ENCODE results near the gene ADAD2. TPM values are rescaled to one million over a fixed set of nuclear protein-coding genes. Genes with fewer than 3 reads are reported as not detected.

ADAD2 gene
- total RNA-seq, 2 experiments from 2014 or later: 0.30 to 0.45 TPM

DNA sequence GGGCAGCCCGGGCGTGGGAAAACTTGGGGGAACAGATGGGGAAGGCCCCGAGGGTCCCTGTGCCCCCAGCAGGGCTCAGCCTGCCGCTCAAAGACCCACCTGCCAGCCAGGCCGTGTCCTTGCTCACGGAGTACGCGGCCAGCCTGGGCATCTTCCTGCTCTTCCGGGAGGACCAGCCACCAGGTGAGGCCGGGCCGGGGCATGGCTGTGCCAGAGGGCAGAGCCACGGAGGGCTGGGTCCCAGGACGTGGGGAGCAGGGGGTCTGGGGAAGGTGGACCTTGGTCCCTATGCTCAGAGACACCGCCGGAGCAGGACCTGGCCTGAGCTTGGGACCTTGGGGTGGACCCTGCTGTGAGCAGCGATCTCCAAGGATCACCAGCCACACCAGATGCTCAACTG, 509 bp downstream of the ADAD2 start:
- CTCF ChIA-PET: no interaction called here
- H3K4me3 Mint-ChIP-seq: no peak overlapping the region
- no peaks in the 10 kb centered on the region for H3K9me3 Mint-ChIP-seq
- no peaks in the 10 kb centered on the region for H3K27me3 Mint-ChIP-seq (ENCODE audit: low read depth)
- H3K36me3 Mint-ChIP-seq (ENCODE audit: low read depth): peaks cover 2% of the 10 kb centered on the region
- H3K27ac Mint-ChIP-seq: no peak overlapping the region
- H3K4me1 Mint-ChIP-seq (ENCODE audit: low read depth): peaks cover 19% of the 10 kb centered on the region
- DNase-seq: no peak
- intact Hi-C loops (cut with micrococcal nuclease): no loop called here

DNA sequence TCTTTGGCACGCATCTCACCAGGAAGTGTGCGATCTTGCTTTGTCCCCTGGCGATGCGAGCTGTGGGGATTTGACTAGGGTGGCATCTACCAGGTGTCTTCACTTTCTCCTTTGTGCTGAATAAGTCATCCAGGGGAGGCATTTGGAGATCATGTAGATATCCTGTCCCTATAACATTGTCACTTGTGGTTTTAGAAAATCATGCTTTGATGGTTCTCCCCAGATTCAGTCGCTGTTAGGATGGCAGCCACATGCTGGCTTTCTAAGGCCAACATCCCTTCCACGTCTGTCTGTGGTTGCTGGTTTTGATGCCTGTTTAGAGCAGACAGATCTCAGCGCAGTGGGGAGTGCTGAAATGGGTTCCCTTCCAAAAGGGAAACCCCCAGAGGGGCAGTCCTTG, 2.5 kb downstream of the ADAD2 start:
- Mint-ChIP-seq H3K4me1 (ENCODE audit: low read depth) (peaks cover 17% of the 10 kb centered on the region), H3K27ac (peak overlapping the region; percentile 25), H3K9me3 (no peaks in the 10 kb centered on the region), H3K27me3 (ENCODE audit: low read depth) (no peaks in the 10 kb centered on the region), H3K4me3 (peak overlapping the region; percentile 54), H3K36me3 (ENCODE audit: low read depth) (no peaks in the 10 kb centered on the region)
- DNase-seq: peak; percentile 33
- intact Hi-C loops (cut with micrococcal nuclease): no loop called here
- CTCF ChIA-PET: no interaction called here

DNA sequence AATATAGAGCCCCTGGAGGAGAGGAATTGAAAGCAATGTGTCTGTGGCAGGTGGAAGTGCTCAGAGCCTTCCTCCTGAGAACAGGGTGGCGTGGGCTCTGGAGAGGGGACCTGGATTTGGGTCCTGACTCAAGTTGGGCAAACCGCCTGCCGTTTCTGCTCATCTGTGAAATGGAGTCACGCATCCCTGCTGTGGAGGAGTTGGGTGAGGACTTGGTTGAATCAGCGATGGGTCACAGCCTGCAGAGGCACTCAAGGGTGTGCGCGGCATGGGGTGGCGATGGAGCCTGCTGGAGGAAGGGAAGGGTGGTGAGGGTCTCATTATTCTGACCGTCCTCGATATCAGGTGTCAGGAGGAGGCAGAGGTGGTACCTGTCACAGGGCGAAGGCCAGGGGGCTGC, 3.1 kb downstream of the ADAD2 start:
- peaks cover 17% of the 10 kb centered on the region for H3K4me1 Mint-ChIP-seq (ENCODE audit: low read depth)
- no peak overlapping the region for H3K27ac Mint-ChIP-seq
- H3K36me3 Mint-ChIP-seq (ENCODE audit: low read depth): no peaks in the 10 kb centered on the region
- H3K9me3 Mint-ChIP-seq: no peaks in the 10 kb centered on the region
- intact Hi-C loops (cut with micrococcal nuclease): loop anchor here (2.0 kb wide), 1 partner anchor 313 kb away; no protein-coding TSS in a partner anchor
- H3K27me3 Mint-ChIP-seq (ENCODE audit: low read depth): no peaks in the 10 kb centered on the region
- CTCF ChIA-PET: interaction anchor here (1.4 kb wide), 1 partner anchor 113 kb away, joined by 3 read pairs; no protein-coding TSS in a partner anchor
- DNase-seq: peak; percentile 28
- H3K4me3 Mint-ChIP-seq: peak overlapping the region; percentile 54

DNA sequence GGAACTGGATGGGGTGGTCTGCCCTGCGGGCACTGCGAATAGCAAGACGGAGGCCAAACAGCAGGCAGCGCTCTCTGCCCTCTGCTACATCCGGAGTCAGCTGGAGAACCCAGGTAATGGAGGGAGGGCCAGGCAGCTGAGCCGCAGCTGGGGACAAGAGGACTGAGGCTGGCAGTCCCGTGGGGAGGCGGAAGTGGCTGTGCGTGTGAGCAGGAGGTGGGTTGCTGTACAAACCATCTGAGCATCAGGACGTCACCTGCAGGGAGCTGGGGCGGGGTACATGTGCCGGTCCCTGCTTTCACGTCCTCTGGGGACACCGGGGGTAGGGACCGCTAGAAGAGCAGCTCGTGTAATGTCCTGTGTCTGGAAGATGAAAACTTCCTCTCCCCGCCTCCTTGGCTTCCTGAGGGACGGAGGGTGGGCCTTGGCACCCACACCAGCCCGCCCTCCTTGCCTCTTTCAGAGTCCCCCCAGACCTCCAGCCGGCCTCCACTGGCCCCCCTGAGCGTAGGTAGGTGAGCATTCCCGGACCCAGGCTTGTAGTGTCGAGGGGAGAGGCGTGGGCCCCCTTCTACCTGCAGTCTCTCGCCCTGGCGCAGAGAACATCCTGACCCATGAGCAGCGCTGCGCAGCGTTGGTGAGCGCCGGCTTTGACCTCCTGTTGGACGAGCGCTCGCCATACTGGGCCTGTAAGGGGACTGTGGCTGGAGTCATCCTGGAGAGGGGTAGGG, 3.7 kb downstream of the ADAD2 start:
- no peak overlapping the region for H3K27ac Mint-ChIP-seq
- CTCF ChIA-PET: interaction anchor here (1.4 kb wide), 1 partner anchor 113 kb away, joined by 3 read pairs; no protein-coding TSS in a partner anchor
- intact Hi-C loops (cut with micrococcal nuclease): loop anchor here (2.0 kb wide), 1 partner anchor 312 kb away; no protein-coding TSS in a partner anchor

DNA sequence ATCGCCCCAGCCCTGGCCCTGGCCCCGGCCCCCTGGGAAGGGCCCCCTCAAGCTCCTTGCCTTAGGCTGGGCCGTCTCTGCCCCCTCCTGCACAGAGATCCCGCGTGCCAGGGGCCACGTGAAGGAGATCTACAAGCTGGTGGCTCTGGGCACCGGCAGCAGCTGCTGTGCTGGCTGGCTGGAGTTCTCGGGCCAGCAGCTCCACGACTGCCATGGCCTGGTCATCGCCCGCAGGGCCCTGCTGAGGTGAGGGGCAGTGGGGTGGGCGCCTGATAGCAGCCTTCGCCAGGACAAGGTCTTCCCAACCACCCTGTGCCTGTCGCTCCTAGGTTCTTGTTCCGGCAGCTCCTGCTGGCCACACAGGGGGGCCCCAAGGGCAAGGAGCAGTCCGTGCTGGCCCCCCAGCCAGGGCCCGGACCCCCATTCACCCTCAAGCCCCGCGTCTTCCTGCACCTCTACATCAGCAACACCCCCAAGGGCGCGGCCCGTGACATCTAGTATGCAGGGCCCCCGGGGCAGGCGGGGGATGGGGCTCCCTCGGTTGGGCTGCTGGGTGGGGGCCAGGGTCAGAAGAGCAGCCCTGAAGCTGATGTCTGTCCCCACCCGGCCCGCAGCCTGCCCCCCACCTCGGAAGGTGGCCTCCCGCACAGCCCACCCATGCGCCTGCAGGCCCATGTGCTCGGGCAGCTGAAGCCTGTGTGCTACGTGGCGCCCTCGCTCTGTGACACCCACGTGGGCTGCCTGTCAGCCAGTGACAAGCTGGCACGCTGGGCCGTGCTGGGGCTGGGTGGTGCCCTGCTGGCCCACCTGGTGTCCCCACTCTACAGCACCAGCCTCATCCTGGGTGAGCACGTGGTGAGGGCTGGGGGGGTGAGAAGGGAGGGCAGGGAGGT, 4.5 kb downstream of the ADAD2 start:
- H3K9me3 Mint-ChIP-seq: no peaks in the 10 kb centered on the region
- intact Hi-C loops (cut with micrococcal nuclease): loop anchor here (2.0 kb wide), 1 partner anchor 311 kb away; no protein-coding TSS in a partner anchor

More for the DNA sequence above, 3.7 kb downstream of the ADAD2 start:
- DNase-seq: peak; percentile 71
- Mint-ChIP-seq H3K4me3 (peak overlapping the region; percentile 54), H3K36me3 (ENCODE audit: low read depth) (no peaks in the 10 kb centered on the region), H3K27me3 (ENCODE audit: low read depth) (no peaks in the 10 kb centered on the region), H3K9me3 (no peaks in the 10 kb centered on the region), H3K4me1 (ENCODE audit: low read depth) (peaks cover 17% of the 10 kb centered on the region)

DNA sequence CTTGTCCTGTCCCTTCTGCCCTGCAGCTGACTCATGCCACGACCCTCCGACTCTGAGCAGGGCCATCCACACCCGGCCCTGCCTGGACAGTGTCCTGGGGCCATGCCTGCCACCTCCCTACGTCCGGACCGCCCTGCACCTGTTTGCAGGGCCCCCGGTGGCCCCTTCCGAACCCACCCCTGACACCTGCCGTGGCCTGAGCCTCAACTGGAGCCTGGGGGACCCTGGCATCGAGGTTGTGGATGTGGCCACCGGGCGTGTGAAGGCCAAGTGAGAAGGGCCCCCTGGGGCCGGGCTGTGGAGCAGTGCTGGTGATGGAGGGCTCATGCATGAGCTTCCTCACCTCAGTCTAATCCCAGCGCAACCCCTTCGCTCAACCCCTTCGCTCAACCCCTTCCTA, 5.1 kb downstream of the ADAD2 start:
- H3K9me3 Mint-ChIP-seq: no peaks in the 10 kb centered on the region
- intact Hi-C loops (cut with micrococcal nuclease): no loop called here

More for the DNA sequence above, 4.5 kb downstream of the ADAD2 start:
- Mint-ChIP-seq H3K36me3 (ENCODE audit: low read depth) (no peaks in the 10 kb centered on the region), H3K4me1 (ENCODE audit: low read depth) (peaks cover 17% of the 10 kb centered on the region), H3K27me3 (ENCODE audit: low read depth) (no peaks in the 10 kb centered on the region), H3K4me3 (no peak overlapping the region), H3K27ac (no peak overlapping the region)
- CTCF ChIA-PET: interaction anchor here (0.6 to 2.0 kb wide), 3 partner anchors 8 to 264 kb away, joined by 3 to 7 read pairs (median 3); partner anchors contain the start of gene TAF1C
- no peak for DNase-seq

DNA sequence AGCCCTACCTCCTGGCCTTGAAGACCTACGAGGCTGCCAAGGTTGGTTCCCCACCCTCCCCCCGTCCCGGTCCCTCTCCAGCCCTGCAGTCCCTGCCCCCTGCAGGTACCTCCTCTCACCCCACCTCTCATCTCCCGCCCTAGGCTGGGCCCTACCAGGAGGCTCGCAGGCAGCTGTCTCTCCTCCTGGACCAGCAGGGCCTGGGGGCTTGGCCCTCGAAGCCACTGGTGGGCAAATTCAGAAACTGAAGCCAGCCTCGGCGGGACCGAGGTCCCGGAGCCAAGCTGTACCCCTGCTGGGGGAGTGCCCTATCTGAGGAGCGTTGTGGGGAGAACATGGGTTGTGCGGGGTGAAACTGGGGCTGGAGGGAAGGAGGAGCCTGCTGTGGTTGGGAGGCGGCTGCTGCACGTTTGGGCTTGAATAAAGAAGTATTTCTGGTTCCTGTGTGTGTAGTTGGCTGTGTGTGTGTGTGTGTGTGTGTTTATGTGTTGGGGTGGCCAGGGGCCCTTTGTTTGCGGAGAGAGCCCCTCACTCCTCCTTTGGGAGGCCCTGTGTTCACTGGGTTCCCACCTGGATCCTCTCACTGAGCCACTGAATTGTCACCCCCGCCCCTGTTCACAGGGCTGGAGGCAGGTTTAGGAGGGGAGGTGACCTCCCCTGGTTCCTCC, 5.9 kb downstream of the ADAD2 start:
- peaks cover 17% of the 10 kb centered on the region for H3K4me1 Mint-ChIP-seq (ENCODE audit: low read depth)
- no peak for DNase-seq
- H3K4me3 Mint-ChIP-seq: no peak overlapping the region
- CTCF ChIA-PET: interaction anchor here (2.0 kb wide), 1 partner anchor 10 kb away, joined by 7 read pairs; the partner anchor contains the start of gene TAF1C
- H3K9me3 Mint-ChIP-seq: no peaks in the 10 kb centered on the region
- no peaks in the 10 kb centered on the region for H3K27me3 Mint-ChIP-seq (ENCODE audit: low read depth)
- no peak overlapping the region for H3K27ac Mint-ChIP-seq
- intact Hi-C loops (cut with micrococcal nuclease): no loop called here
- no peaks in the 10 kb centered on the region for H3K36me3 Mint-ChIP-seq (ENCODE audit: low read depth)

More for the DNA sequence above, 5.1 kb downstream of the ADAD2 start:
- Mint-ChIP-seq H3K36me3 (ENCODE audit: low read depth) (no peaks in the 10 kb centered on the region), H3K4me1 (ENCODE audit: low read depth) (peaks cover 17% of the 10 kb centered on the region), H3K27ac (no peak overlapping the region), H3K27me3 (ENCODE audit: low read depth) (no peaks in the 10 kb centered on the region), H3K4me3 (no peak overlapping the region)
- DNase-seq: no peak
- CTCF ChIA-PET: interaction anchor here (2.0 kb wide), 1 partner anchor 9 kb away, joined by 7 read pairs; the partner anchor contains the start of gene TAF1C

DNA sequence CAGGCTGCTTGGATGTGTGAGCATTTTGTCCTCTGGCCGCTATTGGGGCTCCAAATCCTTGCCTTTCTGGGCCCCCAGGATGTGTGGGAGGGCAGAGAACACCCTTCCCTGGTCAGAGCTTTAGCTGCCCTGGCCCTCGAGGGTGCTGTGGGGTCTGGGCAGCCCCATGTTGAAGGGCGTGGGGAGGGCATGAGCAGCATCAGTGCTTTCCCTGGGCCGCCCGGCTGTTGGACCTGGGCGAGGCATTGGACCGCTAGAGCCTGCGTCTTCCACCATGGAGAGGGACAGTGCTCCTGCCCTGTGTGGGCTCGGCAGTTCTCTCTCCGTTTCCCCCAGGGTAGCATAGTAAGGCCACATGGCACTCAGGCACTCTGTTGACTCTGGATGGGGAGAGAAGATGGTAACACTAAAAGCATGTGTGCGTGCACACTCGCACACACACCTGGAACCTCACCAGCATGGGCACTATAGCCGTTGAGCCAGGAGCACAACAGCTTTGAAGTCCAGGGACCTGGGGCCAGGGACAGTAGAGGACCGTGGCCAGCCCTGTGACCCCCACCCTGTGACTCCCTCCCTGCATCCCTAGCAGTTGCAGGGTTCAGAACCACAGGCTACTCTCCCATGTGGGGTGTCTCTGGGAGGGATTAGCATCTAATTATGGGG, 6.6 kb downstream of the ADAD2 start:
- Mint-ChIP-seq H3K4me3 (no peak overlapping the region), H3K36me3 (ENCODE audit: low read depth) (no peaks in the 10 kb centered on the region), H3K27ac (no peak overlapping the region), H3K9me3 (no peaks in the 10 kb centered on the region), H3K4me1 (ENCODE audit: low read depth) (peaks cover 17% of the 10 kb centered on the region), H3K27me3 (ENCODE audit: low read depth) (no peaks in the 10 kb centered on the region)
- intact Hi-C loops (cut with micrococcal nuclease): no loop called here
- DNase-seq: no peak
- CTCF ChIA-PET: no interaction called here

DNA sequence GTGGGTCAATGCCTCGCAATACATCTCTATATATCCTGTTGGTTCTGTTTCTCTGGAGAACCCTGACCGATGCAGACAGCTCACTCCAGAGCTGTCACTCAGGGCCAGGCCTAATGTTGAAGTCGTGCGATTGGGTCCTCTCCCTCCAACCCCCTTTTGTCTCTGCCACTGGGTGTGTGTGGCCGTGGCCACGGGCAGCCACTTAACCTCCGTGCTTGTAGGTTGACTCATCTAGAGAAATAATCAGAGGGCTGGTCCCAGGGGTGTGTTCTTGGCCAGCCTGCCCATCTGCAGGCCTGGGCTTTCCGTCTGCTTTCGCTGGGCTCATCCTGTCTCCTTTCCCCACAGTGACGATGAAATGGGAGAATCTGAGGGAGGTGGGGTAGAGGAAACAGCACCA, 7.4 kb downstream of the ADAD2 start:
- no peaks in the 10 kb centered on the region for H3K9me3 Mint-ChIP-seq
- intact Hi-C loops (cut with micrococcal nuclease): no loop called here
- H3K4me3 Mint-ChIP-seq: no peak overlapping the region
- no peaks in the 10 kb centered on the region for H3K27me3 Mint-ChIP-seq (ENCODE audit: low read depth)
- no peak overlapping the region for H3K27ac Mint-ChIP-seq
- peaks cover 13% of the 10 kb centered on the region for H3K4me1 Mint-ChIP-seq (ENCODE audit: low read depth)
- no peak for DNase-seq
- H3K36me3 Mint-ChIP-seq (ENCODE audit: low read depth): no peaks in the 10 kb centered on the region
- CTCF ChIA-PET: no interaction called here

DNA sequence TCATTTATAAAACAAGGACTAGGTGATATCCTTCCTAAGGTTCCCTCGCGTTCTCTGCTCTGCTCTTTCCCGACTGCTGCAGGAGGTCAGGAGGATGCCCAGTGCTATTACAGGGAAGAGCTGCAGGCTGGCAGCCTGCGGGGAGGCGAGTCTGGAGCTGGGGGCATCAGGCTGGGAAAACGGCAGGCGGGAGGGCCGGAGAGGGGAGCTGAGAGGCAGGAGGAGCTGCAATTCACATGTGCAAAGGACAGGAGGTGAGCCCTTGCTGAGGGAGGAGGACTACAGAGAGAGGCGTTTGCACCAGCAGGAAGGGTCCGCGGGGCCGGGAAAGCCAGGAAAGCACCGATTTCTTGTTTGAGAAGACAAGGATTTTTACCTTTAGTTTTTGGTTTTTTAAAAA, 8.1 kb downstream of the ADAD2 start:
- CTCF ChIA-PET: no interaction called here
- Mint-ChIP-seq H3K4me1 (ENCODE audit: low read depth) (peaks cover 6% of the 10 kb centered on the region), H3K9me3 (no peaks in the 10 kb centered on the region), H3K36me3 (ENCODE audit: low read depth) (no peaks in the 10 kb centered on the region), H3K4me3 (no peak overlapping the region), H3K27ac (no peak overlapping the region), H3K27me3 (ENCODE audit: low read depth) (no peaks in the 10 kb centered on the region)
- intact Hi-C loops (cut with micrococcal nuclease): no loop called here
- no peak for DNase-seq

DNA sequence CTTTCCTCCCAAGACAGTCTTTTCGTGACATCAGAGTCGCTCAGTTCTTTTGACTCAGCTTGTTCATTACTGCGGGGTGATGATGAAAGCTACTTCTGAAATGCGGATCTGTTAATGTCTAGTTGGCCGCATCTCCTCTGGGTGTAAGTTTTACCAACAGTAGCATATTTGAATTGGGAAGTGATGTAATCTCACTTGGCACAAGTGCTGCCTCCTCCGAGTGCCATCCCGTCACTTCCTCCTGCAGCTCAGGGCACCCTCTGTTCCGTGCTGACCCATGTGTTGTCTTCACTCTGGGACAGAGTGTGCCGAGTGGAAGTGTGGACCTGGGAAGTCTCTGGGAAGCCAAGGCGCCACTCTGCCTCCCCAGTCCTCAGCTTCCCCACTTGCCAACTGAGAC, 8.9 kb downstream of the ADAD2 start:
- Mint-ChIP-seq H3K27ac (no peak overlapping the region), H3K9me3 (no peaks in the 10 kb centered on the region), H3K36me3 (ENCODE audit: low read depth) (no peaks in the 10 kb centered on the region), H3K4me3 (no peak overlapping the region), H3K27me3 (ENCODE audit: low read depth) (no peaks in the 10 kb centered on the region), H3K4me1 (ENCODE audit: low read depth) (no peaks in the 10 kb centered on the region)
- CTCF ChIA-PET: no interaction called here
- no peak for DNase-seq
- intact Hi-C loops (cut with micrococcal nuclease): no loop called here

All from activated naive CD4-positive, alpha-beta T cell treated with anti-CD3 and anti-CD28 coated beads for 36 hours (primary cell).